Peyer's patch (tissue), 4 donors: ENCODE data around the gene CHD9.

Source experiments
- CTCF ChIP-seq, 6 experiments: fragments of 450-650 bp in 4 of 6; fragments of 200-600 bp in 2 of 6; sonication (generic) in 1 of 6; IDR thresholded peaks; one replicate each; pipeline ENCODE4 v1.5.1; 2017 to 2019; ENCODE audit warnings: antibody characterized with exemption in 6 of 6, mild to moderate bottlenecking in 3 of 6, moderate library complexity in 1 of 6
- POLR2A ChIP-seq, 2 donors: fragments of 450-650 bp; IDR thresholded peaks; one replicate each; pipeline ENCODE4 v1.5.1; 2017; ENCODE audit warnings: antibody characterized with exemption in 2 of 2, mild to moderate bottlenecking in 2 of 2, moderate library complexity in 2 of 2

GRCh38 chr16:53220585-53220984 is 165.8 kb downstream of the CHD9 start:
- TF ChIP-seq CTCF (IDR thresholded peaks at IDR 0.05) (peak in 3 of 6 experiments; percentile 10 to 24 (median 17)), POLR2A (IDR thresholded peaks at IDR 0.05) (no peak)
